ENCODE measurements around the gene RUNX2.

GRCh38 chr6:45278367-45278766, 49.8 kb upstream of the RUNX2 start:
- TF ChIP-seq CTCF (IDR thresholded peaks at IDR 0.05): no peak
- TF ChIP-seq EZH2 (IDR thresholded peaks at IDR 0.05; ENCODE audit: borderline replicate concordance, insufficient read depth, low read depth, low read length, poor library complexity, severe bottlenecking): no peak
